ENCODE data around the gene GFOD1.
A peak's percentile ranks its signal among the peaks of the same experiment; 100 is the strongest.

The GFOD1 gene

DNA sequence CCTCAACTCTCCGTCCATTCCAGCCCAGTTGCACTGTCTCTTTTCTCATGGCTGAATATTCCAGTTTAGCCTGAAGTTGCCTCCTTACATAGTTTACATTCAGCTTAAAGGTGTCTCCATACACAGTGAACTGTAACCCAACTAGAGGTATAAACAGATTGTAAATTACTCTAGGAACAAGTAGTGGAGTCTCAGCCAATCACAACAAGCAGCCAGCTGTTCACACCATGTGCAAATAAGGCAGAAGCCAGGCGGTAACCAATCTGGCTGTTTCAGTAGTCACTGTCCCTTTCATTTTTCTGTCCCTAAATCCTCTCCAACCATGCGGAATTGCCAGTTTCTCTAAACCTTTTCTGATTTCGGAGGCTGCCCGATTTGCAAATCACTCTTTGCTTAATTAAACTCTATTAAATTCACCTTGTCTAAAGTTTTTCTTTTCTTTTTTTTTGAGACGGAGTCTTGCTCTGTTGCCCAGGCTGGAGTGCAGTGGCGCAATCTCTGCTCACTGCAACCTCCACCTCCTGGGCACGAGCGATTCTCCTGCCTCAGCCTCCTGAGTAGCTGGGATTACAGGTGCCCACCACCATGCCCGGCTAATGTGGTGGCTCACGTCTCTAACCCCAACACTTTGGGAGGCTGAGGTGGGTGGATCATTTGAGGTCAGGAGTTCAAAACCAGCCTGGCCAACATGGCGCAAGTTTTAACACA is 37.6 kb upstream of the GFOD1 start:
- Histone ChIP-seq H3K27me3 (replicated peaks) (no peaks in the 10 kb centered on the region), H3K36me3 (replicated peaks) (no peaks in the 10 kb centered on the region), H3K4me3 (ENCODE audit: low read depth, low read length) (no peak overlapping the region), H3K27ac (no peak overlapping the region)
- no peak for DNase-seq
- TF ChIP-seq, protein P1, sequence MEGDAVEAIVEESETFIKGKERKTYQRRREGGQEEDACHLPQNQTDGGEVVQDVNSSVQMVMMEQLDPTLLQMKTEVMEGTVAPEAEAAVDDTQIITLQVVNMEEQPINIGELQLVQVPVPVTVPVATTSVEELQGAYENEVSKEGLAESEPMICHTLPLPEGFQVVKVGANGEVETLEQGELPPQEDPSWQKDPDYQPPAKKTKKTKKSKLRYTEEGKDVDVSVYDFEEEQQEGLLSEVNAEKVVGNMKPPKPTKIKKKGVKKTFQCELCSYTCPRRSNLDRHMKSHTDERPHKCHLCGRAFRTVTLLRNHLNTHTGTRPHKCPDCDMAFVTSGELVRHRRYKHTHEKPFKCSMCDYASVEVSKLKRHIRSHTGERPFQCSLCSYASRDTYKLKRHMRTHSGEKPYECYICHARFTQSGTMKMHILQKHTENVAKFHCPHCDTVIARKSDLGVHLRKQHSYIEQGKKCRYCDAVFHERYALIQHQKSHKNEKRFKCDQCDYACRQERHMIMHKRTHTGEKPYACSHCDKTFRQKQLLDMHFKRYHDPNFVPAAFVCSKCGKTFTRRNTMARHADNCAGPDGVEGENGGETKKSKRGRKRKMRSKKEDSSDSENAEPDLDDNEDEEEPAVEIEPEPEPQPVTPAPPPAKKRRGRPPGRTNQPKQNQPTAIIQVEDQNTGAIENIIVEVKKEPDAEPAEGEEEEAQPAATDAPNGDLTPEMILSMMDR (IDR thresholded peaks at IDR 0.05; ENCODE audit: low read depth, low read length, missing control alignments) = no peak
- in situ Hi-C loops (cut with HindIII; ENCODE audit: low pct_ligation_motif_present, low sequenced_read_pairs) = no loop called here

DNA sequence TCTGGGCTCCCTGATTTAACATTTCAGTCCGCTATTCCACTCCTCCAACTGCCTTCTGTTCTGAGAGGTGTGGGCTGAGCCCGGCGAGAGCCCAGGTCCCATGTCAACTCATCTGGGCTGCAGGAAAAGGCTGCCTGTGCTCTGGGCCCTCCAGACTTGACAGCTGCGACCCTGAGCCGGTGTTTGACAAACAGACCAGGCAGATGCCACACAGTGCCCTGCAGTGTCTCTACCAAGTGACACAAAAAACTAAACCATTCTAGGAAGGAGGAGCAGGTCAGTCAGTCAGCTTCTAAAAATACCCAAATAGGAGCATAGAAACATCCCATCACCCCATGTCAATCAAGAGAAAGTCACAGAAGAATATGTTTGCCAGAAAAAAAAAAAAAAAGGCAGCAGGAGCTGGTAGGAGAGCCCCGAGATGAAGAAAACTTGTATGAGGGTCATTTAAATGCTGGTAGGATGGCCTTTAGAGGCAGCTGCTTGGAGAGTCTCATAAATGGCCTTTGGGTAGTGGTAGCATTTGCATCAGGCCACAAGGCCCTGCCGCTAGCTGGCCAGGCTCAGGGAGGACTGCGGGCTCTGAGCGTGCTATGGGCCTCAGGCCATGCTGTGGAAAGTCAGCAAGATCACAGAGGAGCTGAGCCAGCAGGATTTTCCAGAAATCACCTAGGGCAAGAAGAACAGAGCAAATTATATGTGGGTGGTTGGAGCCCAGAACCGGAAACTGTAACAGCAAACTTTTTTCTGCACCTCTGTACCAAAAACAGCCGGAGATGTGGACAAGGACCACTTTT is 36.6 kb upstream of the GFOD1 start:
- in situ Hi-C loops (cut with HindIII; ENCODE audit: low pct_ligation_motif_present, low sequenced_read_pairs) = no loop called here
- Histone ChIP-seq H3K36me3 (replicated peaks) (no peaks in the 10 kb centered on the region), H3K4me3 (ENCODE audit: low read depth, low read length) (no peak overlapping the region), H3K27me3 (replicated peaks) (no peaks in the 10 kb centered on the region), H3K27ac (no peak overlapping the region)
- no peak for DNase-seq
- TF ChIP-seq, protein P1 (IDR thresholded peaks at IDR 0.05; ENCODE audit: low read depth, low read length, missing control alignments) = no peak

DNA sequence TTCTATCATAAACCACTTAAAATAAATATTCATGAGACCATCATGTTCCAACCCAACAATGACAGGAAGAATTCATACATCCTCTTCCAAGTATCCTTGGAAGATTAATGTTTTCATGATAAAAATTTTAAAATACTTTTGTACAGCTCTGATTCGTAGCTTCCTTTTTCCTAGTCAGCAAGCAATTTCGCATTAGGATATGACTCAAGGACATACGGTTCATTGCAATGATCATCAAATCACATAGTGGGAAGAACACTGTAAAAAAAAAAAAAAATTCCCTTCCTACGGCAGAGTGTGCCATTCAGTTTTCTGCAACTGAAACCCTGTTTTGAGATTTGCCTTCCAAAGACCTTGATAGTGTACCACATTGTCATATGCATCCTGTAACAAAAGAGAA is 35.3 kb upstream of the GFOD1 start:
- DNase-seq = peak; percentile 18
- no peaks in the 10 kb centered on the region for H3K27me3 ChIP-seq (replicated peaks)
- no peaks in the 10 kb centered on the region for H3K36me3 ChIP-seq (replicated peaks)
- no peak overlapping the region for H3K27ac ChIP-seq
- H3K4me3 ChIP-seq (ENCODE audit: low read depth, low read length) = no peak overlapping the region
- in situ Hi-C loops (cut with HindIII; ENCODE audit: low pct_ligation_motif_present, low sequenced_read_pairs) = no loop called here
- TF ChIP-seq, protein P1 (IDR thresholded peaks at IDR 0.05; ENCODE audit: low read depth, low read length, missing control alignments) = no peak

DNA sequence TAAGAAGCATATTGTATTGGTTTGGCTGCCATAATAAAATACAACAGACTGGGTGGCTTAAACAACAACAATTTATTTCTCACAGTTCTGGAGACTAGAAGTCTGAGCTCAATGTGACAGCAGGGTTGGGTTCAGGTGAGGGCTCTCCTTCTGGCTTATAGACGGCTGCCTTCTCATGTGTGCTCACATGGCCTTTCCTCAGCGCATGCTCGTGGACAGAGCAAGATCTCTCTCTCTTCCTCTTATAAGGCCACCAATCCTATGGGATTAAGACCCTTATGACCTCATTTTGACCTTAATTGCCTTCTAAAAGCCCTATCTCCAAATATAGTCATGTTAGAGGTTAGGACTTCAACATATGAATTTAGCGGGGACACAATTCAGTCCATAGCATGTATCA is 32.4 kb upstream of the GFOD1 start:
- no peaks in the 10 kb centered on the region for H3K27me3 ChIP-seq (replicated peaks)
- no peak overlapping the region for H3K27ac ChIP-seq
- in situ Hi-C loops (cut with HindIII; ENCODE audit: low pct_ligation_motif_present, low sequenced_read_pairs) = no loop called here
- no peaks in the 10 kb centered on the region for H3K36me3 ChIP-seq (replicated peaks)
- TF ChIP-seq, protein P1 (IDR thresholded peaks at IDR 0.05; ENCODE audit: low read depth, low read length, missing control alignments) = no peak
- H3K4me3 ChIP-seq (ENCODE audit: low read depth, low read length) = no peak overlapping the region
- DNase-seq = no peak

DNA sequence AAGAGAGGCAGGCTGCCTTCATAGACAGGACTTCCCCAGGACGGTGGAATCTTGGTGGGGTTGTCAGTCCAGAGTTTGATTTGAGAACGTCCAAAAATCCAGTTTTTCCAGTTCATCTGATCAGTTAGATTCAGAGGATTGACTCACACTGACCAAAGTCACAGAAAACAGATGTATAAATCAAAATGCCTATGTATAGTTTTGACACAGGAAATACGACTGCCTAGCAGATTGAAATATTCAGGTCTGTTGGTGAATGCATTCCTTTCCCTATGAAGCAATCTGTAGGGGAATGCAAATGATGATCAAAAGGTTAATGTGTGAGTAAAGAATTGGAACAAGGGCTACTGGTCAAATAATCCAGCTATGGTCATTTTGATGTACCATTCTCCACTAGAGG is 29.7 kb upstream of the GFOD1 start:
- TF ChIP-seq, protein P1 (IDR thresholded peaks at IDR 0.05; ENCODE audit: low read depth, low read length, missing control alignments) = no peak
- in situ Hi-C loops (cut with HindIII; ENCODE audit: low pct_ligation_motif_present, low sequenced_read_pairs) = no loop called here
- Histone ChIP-seq H3K36me3 (replicated peaks) (no peaks in the 10 kb centered on the region), H3K4me3 (ENCODE audit: low read depth, low read length) (no peak overlapping the region), H3K27me3 (replicated peaks) (no peaks in the 10 kb centered on the region), H3K27ac (no peak overlapping the region)
- DNase-seq = no peak

Measured in brain microvascular endothelial cell (primary cell).